SKM-1 (cell line): Measurements from ENCODE around the gene NFKB2.

Experiments used
- DNase-seq: peaks from one replicate; lab custom pipeline; 2025; ENCODE audit not compliant: unreplicated experiment; lab: John Stamatoyannopoulos, UW

The NFKB2 gene

DNA sequence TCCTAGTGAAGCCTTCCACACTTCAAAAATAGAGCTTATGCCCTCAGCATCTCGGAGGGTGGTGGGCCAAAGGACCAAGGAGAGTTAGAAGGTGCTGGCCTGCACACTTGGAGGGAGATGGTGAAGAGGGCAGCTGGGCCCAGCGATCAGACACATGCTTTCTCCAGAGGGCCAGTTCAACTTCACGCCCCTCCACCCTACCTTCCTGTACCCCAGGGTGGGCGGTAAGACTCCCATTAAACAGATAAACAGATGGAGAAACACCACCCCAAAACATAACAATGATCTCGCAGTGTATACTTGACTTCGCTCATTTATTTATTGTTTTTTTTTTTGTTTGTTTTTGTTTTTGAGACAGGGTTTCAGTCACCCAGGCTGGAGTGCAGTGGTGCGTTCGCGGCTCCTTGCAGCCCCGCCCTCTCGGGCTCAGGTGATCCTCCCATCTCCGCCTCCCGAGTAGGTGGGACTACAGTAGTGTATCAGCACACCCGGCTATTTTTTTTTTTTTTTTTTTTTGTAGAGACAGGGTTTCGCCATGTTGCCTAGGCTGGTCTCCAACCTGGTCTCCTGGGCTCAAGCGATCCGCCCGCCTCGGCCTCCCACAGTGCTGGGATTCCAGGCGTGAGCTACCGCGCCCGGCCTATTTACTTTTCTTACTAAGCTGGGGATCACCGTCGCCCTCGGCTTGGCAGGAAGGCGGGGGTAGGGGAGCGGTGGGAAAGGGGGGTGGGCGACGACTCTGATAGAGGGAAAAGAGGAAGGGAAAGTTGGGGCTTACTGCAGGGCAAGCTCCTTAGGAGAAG, 54.0 kb downstream of the NFKB2 start:
- no peak for DNase-seq

DNA sequence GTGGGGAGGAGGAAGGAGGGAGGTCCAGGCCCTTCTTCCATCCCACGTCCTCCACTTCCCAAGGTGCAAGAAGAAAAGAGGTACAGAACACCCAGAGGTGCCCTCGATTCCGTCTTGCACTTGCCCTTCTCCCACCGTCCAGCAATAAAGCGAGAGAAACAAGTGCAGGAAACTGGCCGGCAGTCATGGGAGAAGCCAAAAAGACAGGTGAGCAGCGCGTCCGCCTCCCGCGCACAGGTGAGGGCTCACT, 54.5 kb downstream of the NFKB2 start:
- DNase-seq, result no peak

DNA sequence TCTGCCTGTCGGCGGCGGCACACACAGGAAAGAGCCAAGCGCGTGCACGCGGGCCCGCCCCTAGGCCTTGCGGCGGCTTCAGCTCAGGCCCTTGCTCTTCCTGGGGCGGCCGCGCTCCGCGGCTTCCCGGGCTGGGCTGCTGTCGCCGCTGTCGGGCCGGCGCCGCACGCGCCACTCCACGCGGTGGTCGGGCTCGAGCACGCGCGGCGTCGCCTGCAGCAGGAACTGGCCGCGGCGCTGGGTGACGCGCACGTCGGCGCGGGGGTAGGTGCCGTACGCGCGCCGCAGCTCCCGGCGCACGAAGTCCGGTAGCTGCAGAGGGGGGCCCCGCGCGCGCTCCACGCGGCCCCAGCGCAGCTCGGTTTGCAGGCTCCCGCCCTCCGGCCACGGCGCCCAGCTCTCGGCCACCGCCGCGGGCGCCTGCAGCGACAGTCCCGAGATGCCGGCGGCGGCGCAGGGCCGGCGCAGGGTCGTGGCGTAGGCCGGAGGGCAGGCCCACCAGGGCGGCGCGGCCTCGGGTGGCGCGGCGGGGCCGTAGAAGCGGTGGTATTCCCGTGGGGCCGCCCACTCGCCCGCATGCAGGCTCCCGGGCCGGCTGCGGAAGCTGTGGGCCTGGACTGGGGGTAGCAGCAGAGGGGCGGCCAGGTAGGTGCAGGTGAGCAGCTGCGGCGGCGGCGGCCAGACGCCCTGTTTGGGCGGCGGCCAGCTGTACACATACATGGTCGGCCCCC, 55.0 kb downstream of the NFKB2 start:
- peak; percentile 69 for DNase-seq

DNA sequence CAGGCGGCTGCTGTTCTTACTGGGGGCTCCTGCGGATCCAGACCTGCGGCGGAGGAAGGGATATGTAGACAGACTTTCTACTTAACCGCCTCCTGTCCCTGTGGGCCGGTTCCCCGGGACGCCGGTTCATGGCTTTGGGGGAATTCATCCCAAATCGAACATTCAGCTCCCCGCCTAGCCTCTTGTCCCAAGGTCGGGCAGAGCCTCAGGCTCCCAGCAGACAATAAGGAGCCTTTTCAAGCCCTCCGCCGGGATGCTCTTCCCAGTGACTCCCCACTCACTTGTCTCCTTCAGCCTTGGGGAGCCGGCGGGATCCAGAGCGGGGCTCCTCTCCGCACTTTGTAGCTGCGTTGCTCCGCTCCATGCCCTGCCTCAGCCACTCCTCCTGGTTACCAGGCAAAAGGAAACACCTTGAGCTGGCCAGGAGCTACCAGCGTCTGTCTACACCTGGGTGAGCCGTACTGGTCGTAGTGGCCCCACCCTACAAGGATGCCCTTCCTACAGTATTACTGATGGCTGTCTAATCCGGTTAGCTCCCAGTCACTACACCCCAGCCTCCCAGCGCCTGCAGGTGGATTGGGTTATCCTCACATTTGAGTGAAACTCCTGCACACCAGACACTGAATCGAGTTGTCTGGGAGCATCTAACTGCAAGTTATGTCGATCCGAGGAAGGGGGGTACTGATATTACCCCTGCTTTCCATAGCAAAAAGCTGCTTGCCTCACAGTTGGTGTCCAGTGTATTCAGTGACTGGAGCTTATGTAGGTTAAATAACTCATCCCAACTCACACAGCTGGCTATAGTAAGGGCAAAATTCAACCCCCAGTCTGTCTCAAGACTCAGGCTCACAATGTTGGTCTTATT, 55.8 kb downstream of the NFKB2 start, which contains the start of gene C10orf95:
C10orf95 (minus strand) TSS at position 439 of the 865 bp plus-strand sequence. CDS start 450 bp downstream, outside the sequence.
- DNase-seq, result no peak
